AG09319 (cell line): ENCODE results near the gene APLF.
"Not testable (repeated sequence)": the region's sequence is repeated elsewhere in the genome, so short reads cannot be mapped to it uniquely, and the experiment has no call there.

Experiments used
- DNase-seq: peaks from one replicate; pipeline ENCODE4 v3.0.0-alpha.2; 2010; ENCODE audit warnings: low read depth; ENCODE audit errors: extremely low read depth
- TF ChIP-seq, protein P1 (sequence below): IDR thresholded peaks from 2 replicates; pipeline ENCODE4 v1.5.1; 2011; ENCODE audit warnings: low read depth, mild to moderate bottlenecking, inconsistent platforms, low read length, moderate library complexity

APLF gene

DNA sequence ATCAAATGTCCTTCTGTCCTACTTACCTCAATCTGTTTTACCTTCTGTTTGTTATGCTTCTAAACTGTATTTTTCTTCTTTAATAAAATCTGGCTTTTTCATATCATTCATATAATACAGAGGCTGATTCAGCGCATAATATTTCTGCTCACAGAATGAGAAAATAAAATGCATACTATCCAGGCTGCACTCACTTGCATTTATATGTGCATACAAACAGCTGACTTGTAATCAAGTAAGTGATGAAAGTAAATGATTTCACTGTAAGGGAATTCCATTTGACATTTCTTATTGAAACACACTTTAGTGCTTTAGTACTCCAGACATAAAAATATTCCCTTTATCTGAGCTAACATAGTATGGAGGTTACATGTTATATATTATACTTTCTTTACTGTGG lies 100.7 kb downstream of the APLF start:
- TF ChIP-seq, protein P1, sequence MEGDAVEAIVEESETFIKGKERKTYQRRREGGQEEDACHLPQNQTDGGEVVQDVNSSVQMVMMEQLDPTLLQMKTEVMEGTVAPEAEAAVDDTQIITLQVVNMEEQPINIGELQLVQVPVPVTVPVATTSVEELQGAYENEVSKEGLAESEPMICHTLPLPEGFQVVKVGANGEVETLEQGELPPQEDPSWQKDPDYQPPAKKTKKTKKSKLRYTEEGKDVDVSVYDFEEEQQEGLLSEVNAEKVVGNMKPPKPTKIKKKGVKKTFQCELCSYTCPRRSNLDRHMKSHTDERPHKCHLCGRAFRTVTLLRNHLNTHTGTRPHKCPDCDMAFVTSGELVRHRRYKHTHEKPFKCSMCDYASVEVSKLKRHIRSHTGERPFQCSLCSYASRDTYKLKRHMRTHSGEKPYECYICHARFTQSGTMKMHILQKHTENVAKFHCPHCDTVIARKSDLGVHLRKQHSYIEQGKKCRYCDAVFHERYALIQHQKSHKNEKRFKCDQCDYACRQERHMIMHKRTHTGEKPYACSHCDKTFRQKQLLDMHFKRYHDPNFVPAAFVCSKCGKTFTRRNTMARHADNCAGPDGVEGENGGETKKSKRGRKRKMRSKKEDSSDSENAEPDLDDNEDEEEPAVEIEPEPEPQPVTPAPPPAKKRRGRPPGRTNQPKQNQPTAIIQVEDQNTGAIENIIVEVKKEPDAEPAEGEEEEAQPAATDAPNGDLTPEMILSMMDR = no peak
- no peak for DNase-seq

DNA sequence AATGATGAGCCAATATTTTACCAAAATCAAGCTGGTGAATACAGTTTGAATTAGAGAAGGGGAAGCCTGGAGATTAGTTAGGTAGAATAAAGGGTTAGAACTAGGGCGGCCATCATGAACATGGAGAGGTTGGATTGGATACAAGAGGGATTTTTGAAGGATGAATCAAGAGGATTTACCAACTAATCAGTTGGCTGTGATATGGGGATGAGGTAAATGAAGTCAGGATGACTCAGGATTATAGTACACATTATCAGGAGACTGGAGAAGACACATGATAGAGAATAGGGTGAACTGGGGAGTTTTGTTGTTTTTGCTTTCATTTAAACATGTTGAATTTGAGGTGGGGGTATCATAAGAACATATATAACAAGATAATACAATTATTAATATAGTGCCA lies 102.2 kb downstream of the APLF start:
- TF ChIP-seq, protein P1 = no peak
- DNase-seq = no peak

DNA sequence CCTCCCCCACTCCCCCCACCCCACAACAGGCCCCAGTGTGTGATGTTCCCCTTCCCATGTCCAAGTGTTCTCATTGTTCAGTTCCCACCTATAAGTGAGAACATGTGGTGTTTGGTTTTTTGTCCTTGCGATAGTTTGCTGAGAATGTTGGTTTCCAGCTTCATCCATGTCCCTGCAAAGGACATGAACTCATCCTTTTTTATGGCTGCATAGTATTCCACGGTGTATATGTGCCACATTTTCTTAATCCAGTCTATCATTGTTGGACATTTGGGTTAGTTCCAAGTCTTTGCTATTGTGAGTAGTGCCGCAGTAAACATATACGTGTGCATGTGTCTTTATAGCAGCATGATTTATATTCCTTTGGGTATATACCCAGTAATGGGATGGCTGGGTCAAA lies 103.0 kb downstream of the APLF start:
- DNase-seq = not testable (repeated sequence)

DNA sequence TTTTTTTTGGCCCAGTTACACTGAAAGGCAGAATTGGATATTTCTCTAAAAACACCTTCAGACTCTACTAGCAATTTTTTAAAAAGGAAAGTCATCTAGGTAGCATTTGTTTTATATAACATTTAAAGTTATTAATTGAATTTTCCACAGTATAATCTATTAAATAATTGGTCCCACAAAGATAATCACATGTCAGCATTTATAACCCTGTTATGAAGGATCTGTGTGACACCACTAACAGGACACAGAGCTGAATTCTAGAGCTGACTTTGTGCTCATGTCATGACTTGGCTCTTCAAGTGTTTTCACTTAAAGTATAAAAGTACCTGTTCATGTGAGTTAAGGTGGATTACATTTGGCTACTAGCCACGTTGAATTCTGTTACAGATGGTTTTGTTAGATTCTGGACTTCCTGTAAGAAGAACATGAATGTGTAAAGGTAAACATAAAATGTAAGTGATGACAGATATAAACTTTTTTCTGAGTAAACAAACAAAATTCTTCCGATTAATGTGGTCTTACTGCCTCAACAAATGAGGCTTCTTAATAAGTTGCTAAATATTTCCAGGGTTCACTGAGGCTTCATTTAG lies 106.9 kb downstream of the APLF start:
- DNase-seq = no peak
- TF ChIP-seq, protein P1 = no peak

DNA sequence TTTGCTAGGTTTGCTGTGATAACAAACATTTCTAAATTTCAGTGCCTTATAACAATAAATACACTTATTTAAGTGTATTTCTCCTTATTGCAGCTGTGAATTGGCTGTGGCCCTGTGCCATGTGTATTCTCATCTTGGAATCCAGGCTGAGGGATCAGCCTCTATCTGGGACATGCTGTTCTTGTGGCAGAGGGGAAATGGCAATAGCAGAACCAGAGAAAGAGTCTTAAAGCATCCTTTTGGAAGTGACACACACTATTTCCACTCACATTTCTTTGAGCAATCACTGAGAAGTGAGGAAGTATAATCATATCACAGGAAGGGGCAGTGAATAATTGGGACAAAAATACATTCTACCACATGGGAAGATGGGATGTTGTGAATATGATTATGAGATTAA lies 109.8 kb downstream of the APLF start:
- TF ChIP-seq, protein P1 = no peak
- DNase-seq = no peak

DNA sequence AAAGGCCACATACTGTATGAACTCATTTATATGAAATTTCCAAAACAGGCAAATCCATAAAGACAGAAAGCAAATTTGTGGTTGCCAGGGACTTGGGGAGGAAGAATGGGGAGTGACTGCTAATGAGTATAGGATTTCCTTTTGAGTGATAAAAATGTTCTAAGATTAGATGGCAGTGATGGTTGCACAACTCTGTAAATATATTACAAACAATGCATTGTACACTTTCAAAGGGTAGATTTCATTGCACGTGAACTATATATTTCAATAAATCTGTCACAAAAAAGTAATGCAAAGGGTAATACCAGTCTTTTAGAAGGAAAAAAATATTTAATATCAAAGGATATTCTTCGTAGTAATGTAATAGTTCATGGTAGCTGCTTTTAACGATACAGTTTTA lies 112.3 kb downstream of the APLF start:
- no peak for DNase-seq
- TF ChIP-seq, protein P1 = no peak

DNA sequence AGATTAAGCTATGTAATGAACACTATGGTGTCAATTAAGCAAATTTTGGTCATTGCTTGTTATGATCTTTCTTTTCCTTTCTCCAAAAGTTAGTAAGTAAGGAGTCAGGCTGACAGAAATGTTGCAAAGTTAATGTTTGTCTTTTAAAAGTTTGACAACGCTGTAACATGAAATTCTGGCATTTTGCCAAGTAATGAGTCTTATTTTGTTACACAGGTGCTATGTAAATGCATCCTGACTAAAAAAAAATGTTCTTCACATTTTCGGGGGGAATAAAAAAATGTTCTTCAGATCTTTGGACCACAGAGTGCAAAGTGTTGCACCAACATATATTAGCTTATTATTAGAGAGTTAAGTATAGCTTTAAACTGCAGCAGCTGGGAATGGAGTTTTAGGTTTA lies 121.2 kb downstream of the APLF start:
- no peak for DNase-seq
- TF ChIP-seq, protein P1 = no peak

DNA sequence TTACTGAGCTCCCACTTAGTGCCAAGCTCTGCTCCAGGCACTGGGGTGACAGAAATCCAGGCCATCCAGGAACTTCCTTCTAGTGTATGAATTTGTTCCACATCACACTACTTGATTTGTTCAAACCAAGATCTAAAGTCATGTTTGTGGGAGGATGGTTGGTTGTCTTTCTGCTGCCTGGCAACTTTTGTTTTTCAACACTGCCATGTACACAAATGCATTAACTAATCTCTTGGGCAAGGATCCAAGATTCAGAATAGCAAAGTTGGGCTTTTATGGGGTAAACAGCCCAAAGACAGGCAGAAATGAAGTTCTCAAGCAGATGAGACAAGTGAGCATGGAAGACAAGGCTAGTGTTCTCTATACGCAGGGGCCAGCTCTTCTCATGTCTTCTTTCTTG lies 122.6 kb downstream of the APLF start:
- TF ChIP-seq, protein P1 = no peak
- DNase-seq = no peak
